ENCODE results near the gene ENOX1.

DNA sequence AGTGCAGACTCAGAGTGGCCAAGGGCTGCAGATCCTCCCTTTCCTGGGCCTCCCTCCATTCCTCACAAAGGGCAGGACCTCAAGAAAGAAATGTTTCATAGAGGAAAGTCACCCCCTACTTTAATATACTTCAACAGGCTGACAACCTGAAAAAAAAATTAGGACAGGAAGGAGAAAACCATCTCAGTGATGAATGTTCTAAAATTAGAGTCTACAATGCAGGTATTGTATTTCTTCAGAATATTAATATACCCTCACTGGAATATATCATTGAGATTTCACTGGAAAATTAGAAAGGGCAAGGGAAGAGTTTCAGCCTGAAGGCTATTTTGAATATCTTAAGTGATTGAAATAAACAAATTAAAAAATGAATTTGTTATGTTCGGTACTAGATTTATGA is 586.5 kb downstream of the ENOX1 start:
- TF ChIP-seq KDM5A (IDR thresholded peaks at IDR 0.05) (no peak), CTCF (IDR thresholded peaks at IDR 0.05) (no peak), HOXB5 (CRISPR knock-in tag; IDR thresholded peaks at IDR 0.05) (no peak), RAD21 (conservative IDR thresholded peaks at IDR 0.05 in 1 of 2, IDR thresholded peaks at IDR 0.05 in 1 of 2) (no peak)
- TF ChIP-seq, protein P1, sequence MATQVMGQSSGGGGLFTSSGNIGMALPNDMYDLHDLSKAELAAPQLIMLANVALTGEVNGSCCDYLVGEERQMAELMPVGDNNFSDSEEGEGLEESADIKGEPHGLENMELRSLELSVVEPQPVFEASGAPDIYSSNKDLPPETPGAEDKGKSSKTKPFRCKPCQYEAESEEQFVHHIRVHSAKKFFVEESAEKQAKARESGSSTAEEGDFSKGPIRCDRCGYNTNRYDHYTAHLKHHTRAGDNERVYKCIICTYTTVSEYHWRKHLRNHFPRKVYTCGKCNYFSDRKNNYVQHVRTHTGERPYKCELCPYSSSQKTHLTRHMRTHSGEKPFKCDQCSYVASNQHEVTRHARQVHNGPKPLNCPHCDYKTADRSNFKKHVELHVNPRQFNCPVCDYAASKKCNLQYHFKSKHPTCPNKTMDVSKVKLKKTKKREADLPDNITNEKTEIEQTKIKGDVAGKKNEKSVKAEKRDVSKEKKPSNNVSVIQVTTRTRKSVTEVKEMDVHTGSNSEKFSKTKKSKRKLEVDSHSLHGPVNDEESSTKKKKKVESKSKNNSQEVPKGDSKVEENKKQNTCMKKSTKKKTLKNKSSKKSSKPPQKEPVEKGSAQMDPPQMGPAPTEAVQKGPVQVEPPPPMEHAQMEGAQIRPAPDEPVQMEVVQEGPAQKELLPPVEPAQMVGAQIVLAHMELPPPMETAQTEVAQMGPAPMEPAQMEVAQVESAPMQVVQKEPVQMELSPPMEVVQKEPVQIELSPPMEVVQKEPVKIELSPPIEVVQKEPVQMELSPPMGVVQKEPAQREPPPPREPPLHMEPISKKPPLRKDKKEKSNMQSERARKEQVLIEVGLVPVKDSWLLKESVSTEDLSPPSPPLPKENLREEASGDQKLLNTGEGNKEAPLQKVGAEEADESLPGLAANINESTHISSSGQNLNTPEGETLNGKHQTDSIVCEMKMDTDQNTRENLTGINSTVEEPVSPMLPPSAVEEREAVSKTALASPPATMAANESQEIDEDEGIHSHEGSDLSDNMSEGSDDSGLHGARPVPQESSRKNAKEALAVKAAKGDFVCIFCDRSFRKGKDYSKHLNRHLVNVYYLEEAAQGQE (IDR thresholded peaks at IDR 0.05) = no peak
